A549 (cell line): ENCODE data around the gene ANKS6. TPM values are rescaled to one million over a fixed set of nuclear protein-coding genes. Genes with fewer than 3 reads are reported as not detected.

Experiments
- ATAC-seq, 2 experiments: fragments of 200-7000 bp in 1 of 2; fragments of >200 bp in 1 of 2; cut with Nextera tagmentation in 1 of 2; cut with Tn5 transposase in 1 of 2; 3 replicates each; pipeline versions ENCODE4 v1.8.0 to v1.9.1; 2018 to 2020; ENCODE audit warnings: mild to moderate bottlenecking in 1 of 2, moderate library complexity in 1 of 2
- CTCF ChIA-PET: fragments of 300-600 bp; sonication (Branson Sonifier 250); formaldehyde crosslinking; extraction: SDS; loops from one replicate; lab custom pipeline; 2021; ENCODE audit warnings: antibody characterized with exemption, inconsistent platforms; lab: Yijun Ruan, JAX
- POLR2A ChIA-PET: fragments of 350-600 bp; formaldehyde crosslinking; extraction: SDS; loops from one replicate; lab custom pipeline; 2021; ENCODE audit warnings: antibody characterized with exemption, inconsistent platforms; lab: Yijun Ruan, JAX
- DNase-seq, 2 experiments: peaks; one replicate each; pipeline versions ENCODE4 v3.0.0 to v3.0.0-alpha.2; 2011 to 2016; ENCODE audit warnings: low read depth in 1 of 2, low spot score in 1 of 2
- FAIRE-seq: peaks from 2 replicates; lab custom pipeline; 2011; peaks lifted over from hg19 to GRCh38; lab: Jason Lieb, UNC
- H3K27ac ChIP-seq, 2 experiments: fragments of >200 bp; sonication (Bioruptor Twin); formaldehyde crosslinking; 3 replicates each; pipeline ENCODE4 v1.5.1; 2016 to 2017
- H3K4me1 ChIP-seq: fragments of >200 bp; sonication (Bioruptor Twin); formaldehyde crosslinking; 3 replicates; pipeline ENCODE4 v1.6.1; 2016
- H3K4me2 ChIP-seq: fragments of >200 bp; sonication (Bioruptor Twin); formaldehyde crosslinking; 3 replicates; pipeline ENCODE4 v1.6.1; 2016
- H3K4me3 ChIP-seq: fragments of >200 bp; sonication (Bioruptor Twin); formaldehyde crosslinking; 3 replicates; pipeline ENCODE4 v1.5.1; 2016
- H3K9me3 ChIP-seq: fragments of >200 bp; sonication (Bioruptor Twin); formaldehyde crosslinking; 3 replicates; pipeline ENCODE4 v1.6.1; 2016
- ATOH8 ChIP-seq: fragments of 250-450 bp; sonication (Bioruptor Pico); IDR thresholded peaks from 2 replicates; pipeline ENCODE4 v1.5.0; 2020; ENCODE audit warnings: low read depth, mild to moderate bottlenecking, moderate library complexity
- BHLHE40 ChIP-seq: IDR thresholded peaks from 2 replicates; pipeline ENCODE4 v1.6.1; 2012; ENCODE audit warnings: low read depth, low read length, inconsistent platforms
- CBX2 ChIP-seq: fragments of 200-600 bp; sonication (generic); IDR thresholded peaks from 2 replicates; pipeline ENCODE4 v1.6.1; 2016; ENCODE audit warnings: low read depth, mild to moderate bottlenecking, borderline replicate concordance
- CBX8 ChIP-seq: fragments of 200-600 bp; sonication (generic); IDR thresholded peaks from 2 replicates; pipeline ENCODE4 v1.6.1; 2016
- CTCF ChIP-seq: fragments of >200 bp; sonication (Bioruptor Twin); formaldehyde crosslinking; IDR thresholded peaks from 3 replicates; pipeline ENCODE4 v1.5.1; 2016
- EP300 ChIP-seq, 2 experiments: fragments of >200 bp; sonication (Bioruptor Twin); formaldehyde crosslinking; IDR thresholded peaks; 2 replicates in 1 of 2; 3 replicates in 1 of 2; pipeline ENCODE4 v1.6.1; 2016 to 2017
- HMGXB4 ChIP-seq: fragments of 250-450 bp; sonication (Bioruptor Pico); IDR thresholded peaks from 2 replicates; pipeline ENCODE4 v1.5.0; 2021; ENCODE audit warnings: mild to moderate bottlenecking, moderate library complexity, borderline replicate concordance
- JUN ChIP-seq, 2 experiments: fragments of >200 bp; sonication (Bioruptor Twin); formaldehyde crosslinking; IDR thresholded peaks; 2 replicates in 1 of 2; 3 replicates in 1 of 2; pipeline ENCODE4 v1.6.1; 2016 to 2017
- KDM1A ChIP-seq: fragments of 200-600 bp; sonication (generic); IDR thresholded peaks from 2 replicates; pipeline ENCODE4 v1.6.1; 2016; ENCODE audit warnings: low read depth, mild to moderate bottlenecking
- NFE2L2 ChIP-seq: fragments of 150-350 bp; conservative IDR thresholded peaks from 2 replicates; pipeline ENCODE4 v1.6.1; 2014; ENCODE audit warnings: low read length
- NPAS2 ChIP-seq: fragments of 250-450 bp; sonication (Bioruptor Pico); IDR thresholded peaks from 2 replicates; pipeline ENCODE4 v1.8.0; 2022; ENCODE audit warnings: mild to moderate bottlenecking, moderate library complexity, borderline replicate concordance
- NR3C1 ChIP-seq: fragments of >200 bp; sonication (Bioruptor Twin); formaldehyde crosslinking; IDR thresholded peaks from 3 replicates; pipeline ENCODE4 v1.6.1; 2017
- POLR2A ChIP-seq: IDR thresholded peaks from 2 replicates; pipeline ENCODE4 v1.6.1; 2012; ENCODE audit warnings: mild to moderate bottlenecking, low read length
- REST ChIP-seq: fragments of 200-600 bp; sonication (generic); IDR thresholded peaks from 2 replicates; pipeline ENCODE4 v1.6.1; 2016; ENCODE audit warnings: antibody characterized with exemption, mild to moderate bottlenecking, moderate library complexity
- RFX5 ChIP-seq: fragments of 450-650 bp; IDR thresholded peaks from 2 replicates; pipeline ENCODE4 v1.7.1; 2014; ENCODE audit warnings: antibody characterized with exemption, mild to moderate bottlenecking, moderate library complexity
- RNF2 ChIP-seq: fragments of 200-600 bp; sonication (generic); IDR thresholded peaks from 2 replicates; pipeline ENCODE4 v1.6.1; 2016; ENCODE audit warnings: low read depth, mild to moderate bottlenecking, antibody characterized with exemption, moderate library complexity, borderline replicate concordance
- SMC3 ChIP-seq: fragments of >200 bp; sonication (Bioruptor Twin); formaldehyde crosslinking; IDR thresholded peaks from 3 replicates; pipeline ENCODE4 v1.6.1; 2018; ENCODE audit warnings: inconsistent platforms
- TFCP2L1 ChIP-seq: fragments of 250-450 bp; sonication (Bioruptor Pico); IDR thresholded peaks from 2 replicates; pipeline ENCODE4 v1.5.0; 2021; ENCODE audit warnings: mild to moderate bottlenecking
- TP53 ChIP-seq: fragments of 250-450 bp; sonication (Bioruptor Pico); IDR thresholded peaks from 2 replicates; pipeline ENCODE4 v1.5.0; 2021; ENCODE audit warnings: mild to moderate bottlenecking, moderate library complexity
- ZC3H11A ChIP-seq: fragments of 450-650 bp; IDR thresholded peaks from 2 replicates; pipeline ENCODE4 v1.6.1; 2014; ENCODE audit warnings: antibody characterized with exemption, mild to moderate bottlenecking
- ZSCAN20 ChIP-seq: fragments of 250-450 bp; sonication (Bioruptor Pico); IDR thresholded peaks from 2 replicates; pipeline ENCODE4 v1.8.0; 2022; ENCODE audit warnings: mild to moderate bottlenecking, moderate library complexity
- WGBS: methylation state at CpG from one replicate; pipeline ENCODE4 v1.1.6; 2017; ENCODE audit errors: missing lambda C conversion rate; 5-methylcytosine and 5-hydroxymethylcytosine counted together
- polyA plus RNA-seq, 4 experiments: library from polyadenylated mRNA; depleted of rRNA in 3 of 4; stranded (reverse); fragments of >200 nt; fragmentation: RNase III in 1 of 4; extraction: RNeasy Plus Mini Kit Qiagen cat#74134 plus additional on column Dnase treatment in 1 of 4; gene quantifications; 2 replicates in 3 of 4; 3 replicates in 1 of 4; pipeline ENCODE4 v1.2.3, GENCODE V29; 2011 to 2017

ANKS6 gene
- polyA plus RNA-seq, 2 of the 4 experiments (the other 2 are of a cell fraction), result 14.7 to 15.2 TPM

GRCh38 chr9:98834386-98834785 lies 38.0 kb upstream of the ANKS6 start (continued):
- no peak for TF ChIP-seq CBX8
- TF ChIP-seq RFX5, result no peak

GRCh38 chr9:98833090-98833956 lies 37.0 kb upstream of the ANKS6 start:
- Histone ChIP-seq H3K4me2 (no peak overlapping the region), H3K4me3 (no peak overlapping the region), H3K27ac (no peak overlapping the region), H3K9me3 (no peaks in the 10 kb centered on the region), H3K4me1 (no peaks in the 10 kb centered on the region)
- DNase-seq (no peak), ATAC-seq (no peak)
- 90% methylated on average over 9 of the region's 9 CpGs for WGBS
- ChIA-PET POLR2A (no interaction called here), CTCF (no interaction called here)
- TF ChIP-seq NR3C1 (no peak), POLR2A (no peak), JUN (IDR thresholded peaks at IDR 0.05) (no peak), NFE2L2 (no peak), CBX8 (no peak), TP53 (CRISPR knock-in tag) (no peak), CTCF (no peak), CBX2 (no peak), TFCP2L1 (CRISPR knock-in tag) (no peak), ZSCAN20 (CRISPR knock-in tag) (no peak), REST (no peak), HMGXB4 (CRISPR knock-in tag) (no peak), RNF2 (no peak), SMC3 (no peak), BHLHE40 (no peak), ATOH8 (CRISPR knock-in tag) (no peak), KDM1A (no peak), NPAS2 (no peak), ZC3H11A (no peak), EP300 (IDR thresholded peaks at IDR 0.05) (no peak)
- TF ChIP-seq, all 56 proteins: peak for 0
- FAIRE-seq, result no peak
